ENCODE results near the gene NOC2L.

The NOC2L gene

GRCh38 chr1:913491-914130 lies 45.4 kb downstream of the NOC2L start:
- no peak for DNase-seq

DNA sequence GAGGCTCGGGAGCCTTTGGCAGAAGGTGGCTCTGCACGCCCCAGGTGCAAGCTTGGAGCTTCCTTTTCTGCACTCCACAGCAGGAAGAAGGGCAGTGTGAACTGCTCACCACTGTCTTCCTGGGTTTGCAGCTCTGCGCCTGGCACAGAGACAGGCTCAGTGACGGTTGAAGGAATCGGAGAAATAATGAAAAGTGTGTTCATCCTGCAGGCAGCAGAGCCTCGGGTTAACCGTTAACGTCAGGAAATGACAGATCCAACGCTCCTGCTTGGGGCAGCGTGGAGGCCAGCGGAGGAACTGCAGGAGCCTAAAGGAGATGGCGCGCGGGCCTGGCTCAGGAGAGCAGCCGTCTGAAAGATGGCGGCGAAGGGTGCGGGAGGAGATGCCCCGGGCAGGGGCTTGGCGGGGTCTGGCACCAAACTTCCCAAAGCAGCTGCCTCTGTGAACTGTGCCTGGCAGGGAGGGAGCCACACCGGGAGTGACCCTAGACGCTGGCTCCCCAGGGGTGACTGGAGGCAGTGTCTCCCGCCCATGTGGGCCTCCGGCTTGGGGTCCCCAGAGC lies 46.2 kb downstream of the NOC2L start:
- DNase-seq = no peak

DNA sequence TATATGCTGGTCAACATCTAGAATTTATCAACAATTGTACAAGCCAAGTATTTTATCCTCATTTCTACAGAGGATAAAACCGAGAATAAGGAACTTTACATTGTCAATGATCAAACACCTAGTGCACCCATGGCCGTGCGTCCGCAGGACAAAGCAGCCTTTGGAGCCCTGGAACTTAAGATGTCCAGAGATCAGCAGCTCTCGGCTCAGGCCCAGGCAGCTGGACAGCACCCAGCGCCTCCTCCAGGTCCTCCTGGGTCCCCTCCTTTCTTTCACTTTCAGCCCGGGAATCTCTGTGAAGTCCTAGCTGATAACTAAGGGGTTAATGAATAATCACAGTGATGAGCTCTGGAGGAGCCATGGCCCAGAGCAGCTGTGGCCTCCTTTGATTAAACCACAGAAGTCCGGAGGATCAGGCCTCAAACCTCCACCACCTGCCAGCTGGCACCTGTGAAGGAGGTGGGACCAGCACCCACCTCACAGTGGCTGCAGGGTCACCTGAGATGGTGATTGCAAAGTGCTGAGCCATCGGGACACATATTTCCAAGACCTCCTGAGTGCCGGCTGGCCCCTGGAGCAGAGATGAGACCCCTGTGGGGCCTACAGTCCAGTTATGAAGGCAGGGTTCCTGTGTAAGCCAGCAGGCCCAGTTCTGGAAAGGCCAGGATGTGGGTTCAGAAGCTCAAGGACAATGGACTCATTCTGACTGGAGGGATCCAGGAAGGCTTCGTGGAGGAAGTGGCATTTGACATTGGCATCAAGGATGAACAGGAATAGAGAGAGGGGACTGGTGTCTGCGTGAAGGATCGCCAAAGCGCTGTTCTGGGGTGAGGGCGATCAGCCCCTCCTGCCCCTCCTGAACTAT lies 46.9 kb downstream of the NOC2L start:
- DNase-seq = no peak

GRCh38 chr1:910881-911721 lies 48.0 kb downstream of the NOC2L start:
- DNase-seq = no peak

GRCh38 chr1:910311-910880 lies 48.7 kb downstream of the NOC2L start:
- DNase-seq = no peak

DNA sequence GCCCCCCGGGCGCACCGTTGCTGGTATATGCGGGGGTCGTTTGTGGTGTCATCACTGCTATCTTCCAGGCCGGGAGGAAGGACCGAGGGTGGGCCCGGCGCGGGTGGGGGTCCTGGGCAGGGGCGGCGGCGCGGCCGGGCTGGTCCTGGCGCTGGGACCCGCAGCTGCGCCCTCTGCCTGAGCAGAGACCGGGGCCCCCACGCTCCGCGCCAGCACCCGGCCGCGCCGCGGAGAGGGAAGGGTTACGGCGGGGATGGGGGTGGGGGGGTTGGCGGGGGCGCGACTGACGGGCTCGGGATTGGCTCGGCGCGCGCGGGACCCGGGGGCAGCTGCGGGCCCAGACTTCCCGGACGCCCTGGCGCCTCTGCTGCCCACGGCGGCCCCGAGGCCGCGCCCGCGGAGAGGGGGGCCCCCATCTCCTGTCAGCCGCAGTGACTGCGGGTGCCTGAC lies 49.2 kb downstream of the NOC2L start:
- no peak for DNase-seq

GRCh38 chr1:908661-909060 lies 50.4 kb downstream of the NOC2L start:
- no peak for DNase-seq

DNA sequence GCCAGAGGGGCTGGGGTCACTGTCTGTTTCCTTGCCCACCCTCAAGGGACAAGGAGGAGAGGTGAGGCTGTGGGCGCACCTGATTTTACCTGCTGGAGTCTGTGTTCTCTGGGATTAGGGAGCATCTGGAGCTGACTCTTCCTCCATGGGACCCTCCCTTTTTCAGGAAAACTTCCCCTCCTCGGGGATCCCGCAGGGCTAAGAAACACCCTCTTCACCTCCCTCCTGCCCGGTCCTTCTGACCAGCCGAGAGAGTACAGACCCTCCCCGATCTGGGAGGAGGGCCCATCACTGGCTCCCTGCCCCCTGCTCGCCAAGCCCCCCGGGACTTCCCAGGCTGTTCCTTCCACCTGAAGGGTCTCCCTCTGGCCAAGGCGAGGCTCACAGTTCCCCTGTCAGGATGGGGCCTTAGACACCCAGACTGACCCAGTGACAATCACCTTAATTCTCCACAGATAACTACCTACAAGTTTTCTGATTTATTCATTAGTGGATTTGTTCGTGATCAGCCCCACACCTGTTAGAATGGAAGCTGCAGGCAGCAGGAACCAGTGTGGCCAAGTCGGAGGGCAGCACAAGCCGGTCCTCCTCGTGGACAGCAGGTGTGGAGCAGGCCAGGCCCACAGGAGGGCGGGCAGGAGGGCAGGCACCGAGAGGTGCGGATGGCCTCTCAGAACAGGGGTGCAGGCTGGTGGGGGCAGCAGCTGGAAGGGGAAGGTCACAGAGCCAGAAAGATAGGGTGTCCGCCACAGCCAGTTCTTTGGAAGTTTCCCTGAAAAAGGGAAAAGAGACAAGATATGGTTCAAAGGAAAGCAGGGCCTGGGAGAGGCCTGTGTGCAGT lies 51.2 kb downstream of the NOC2L start:
- no peak for DNase-seq

DNA sequence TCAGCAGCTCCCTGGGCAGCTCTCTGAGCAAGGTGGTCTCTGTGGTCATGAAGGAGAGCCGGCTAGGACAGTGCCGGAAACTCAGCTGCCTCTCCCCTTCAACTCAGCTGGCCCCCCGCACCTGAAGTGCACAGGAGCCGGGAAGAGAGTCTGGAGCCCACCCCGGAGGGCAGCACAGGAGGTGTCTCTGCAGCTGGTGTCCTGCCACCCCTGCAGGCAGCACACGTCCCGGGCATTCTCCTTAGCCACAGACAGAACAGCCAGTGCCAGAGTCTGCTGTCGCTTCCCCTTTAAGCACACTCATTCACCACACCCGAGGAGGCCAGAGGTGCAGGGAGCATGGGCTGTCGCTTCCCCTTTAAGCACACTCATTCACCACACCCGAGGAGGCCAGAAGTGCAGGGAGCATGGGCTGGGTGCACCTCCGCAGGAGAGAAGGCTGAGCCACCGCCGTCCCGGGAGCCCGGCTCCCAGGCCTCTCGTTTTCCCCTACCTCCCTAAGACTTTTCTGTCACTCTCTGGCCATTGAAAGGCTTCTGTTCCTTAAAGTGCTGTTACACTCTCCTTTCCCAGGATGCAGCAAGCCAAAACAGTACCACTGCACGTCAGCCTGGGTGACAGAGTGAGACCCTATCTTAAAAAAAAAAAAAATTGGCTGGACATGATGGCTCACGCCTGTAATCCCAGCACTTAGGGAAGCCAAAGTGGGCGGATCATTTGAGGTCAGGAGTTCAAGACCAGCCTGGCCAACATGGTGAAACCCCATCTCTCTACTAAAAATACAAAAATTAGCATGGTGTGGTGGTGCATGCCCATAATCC lies 52.2 kb downstream of the NOC2L start:
- DNase-seq = no peak

GRCh38 chr1:905811-906599 lies 53.1 kb downstream of the NOC2L start:
- no peak for DNase-seq

DNA sequence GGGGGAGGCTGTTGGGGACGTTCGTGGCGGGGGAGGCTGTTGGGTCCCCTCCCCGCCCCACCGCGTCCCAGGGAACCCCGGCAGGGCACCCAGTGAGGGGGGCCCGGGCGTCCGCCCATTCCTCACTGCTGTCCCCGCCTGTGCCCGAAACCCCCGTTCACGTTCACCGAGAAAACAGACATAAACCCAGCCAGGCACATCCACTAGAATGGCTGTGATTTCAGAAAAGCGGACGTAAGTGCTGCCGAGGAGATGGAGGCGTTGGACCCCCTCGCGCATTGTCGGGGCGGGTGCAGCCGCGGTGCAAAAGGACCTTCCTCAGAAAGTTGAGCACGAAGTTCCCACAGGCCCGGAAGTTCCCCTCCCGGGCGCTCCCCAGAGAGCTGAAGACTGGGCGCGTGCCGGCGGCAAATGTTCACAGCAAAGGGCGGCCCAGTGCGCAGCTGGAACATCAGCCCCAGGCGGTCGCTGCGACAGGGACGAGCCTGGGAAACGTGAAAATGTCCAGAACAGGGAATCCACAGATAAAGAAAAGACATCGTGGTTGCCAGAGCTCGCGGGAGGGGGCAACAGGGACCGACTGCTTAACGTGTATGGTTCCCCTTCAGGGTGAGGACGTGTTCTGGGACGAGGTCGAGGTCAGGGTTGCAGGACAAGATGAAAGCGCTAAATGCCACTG lies 53.8 kb downstream of the NOC2L start:
- no peak for DNase-seq

DNA sequence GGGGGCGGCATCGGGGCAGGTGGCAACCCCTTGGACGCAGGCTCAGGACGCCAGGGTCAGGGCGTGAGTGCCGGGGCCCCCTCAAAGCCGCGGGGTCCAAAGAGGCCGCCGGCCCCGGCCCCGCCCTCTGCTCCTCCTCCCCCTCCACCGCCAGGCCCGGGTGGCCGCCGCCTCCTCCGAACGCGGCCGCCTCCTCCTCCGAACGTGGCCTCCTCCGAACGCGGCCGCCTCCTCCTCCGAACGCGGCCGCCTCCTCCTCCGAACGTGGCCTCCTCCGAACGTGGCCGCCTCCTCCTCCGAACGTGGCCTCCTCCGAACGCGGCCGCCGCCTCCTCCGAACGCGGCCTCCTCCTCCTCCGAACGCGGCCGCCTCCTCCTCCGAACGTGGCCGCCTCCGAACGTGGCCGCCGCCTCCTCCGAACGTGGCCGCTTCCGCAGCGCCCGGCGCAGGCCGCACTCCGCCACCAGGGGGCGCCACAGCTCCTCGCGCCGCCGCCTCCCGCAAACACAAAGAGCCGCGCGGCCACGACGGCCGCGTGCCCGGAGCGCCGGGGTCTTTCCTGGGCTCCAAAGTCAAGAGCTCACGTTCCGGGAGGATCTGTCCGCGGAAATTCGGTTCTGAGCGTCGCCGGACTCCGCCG lies 54.6 kb downstream of the NOC2L start:
- DNase-seq = peak; percentile 73

- no peak for DNase-seq
These were observed 55.3 kb downstream of the NOC2L start for GRCh38 chr1:903721-904271.

DNA sequence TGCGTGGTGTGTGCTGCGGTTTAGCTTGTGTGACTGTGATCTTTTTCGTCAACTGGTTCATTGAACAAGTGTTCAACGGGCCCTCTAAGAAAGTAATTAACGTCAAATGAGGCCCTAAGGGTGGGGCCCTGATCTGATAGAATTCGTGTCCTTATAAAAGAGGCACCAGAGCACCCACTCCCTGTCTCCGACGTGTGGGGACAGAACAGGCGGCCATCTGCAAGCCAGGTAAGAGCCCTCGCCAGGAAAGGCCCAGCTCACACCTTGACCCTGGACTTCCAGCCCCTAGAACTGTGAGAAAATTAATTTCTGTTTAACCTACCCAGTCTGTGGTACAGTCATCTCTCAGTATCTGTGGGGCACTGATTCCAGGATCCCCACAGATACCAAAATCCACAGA lies 55.8 kb downstream of the NOC2L start:
- no peak for DNase-seq

- DNase-seq = no peak
These were observed 56.3 kb downstream of the NOC2L start for GRCh38 chr1:902802-903201.

GRCh38 chr1:901108-901859 lies 57.8 kb downstream of the NOC2L start:
- no peak for DNase-seq

DNA sequence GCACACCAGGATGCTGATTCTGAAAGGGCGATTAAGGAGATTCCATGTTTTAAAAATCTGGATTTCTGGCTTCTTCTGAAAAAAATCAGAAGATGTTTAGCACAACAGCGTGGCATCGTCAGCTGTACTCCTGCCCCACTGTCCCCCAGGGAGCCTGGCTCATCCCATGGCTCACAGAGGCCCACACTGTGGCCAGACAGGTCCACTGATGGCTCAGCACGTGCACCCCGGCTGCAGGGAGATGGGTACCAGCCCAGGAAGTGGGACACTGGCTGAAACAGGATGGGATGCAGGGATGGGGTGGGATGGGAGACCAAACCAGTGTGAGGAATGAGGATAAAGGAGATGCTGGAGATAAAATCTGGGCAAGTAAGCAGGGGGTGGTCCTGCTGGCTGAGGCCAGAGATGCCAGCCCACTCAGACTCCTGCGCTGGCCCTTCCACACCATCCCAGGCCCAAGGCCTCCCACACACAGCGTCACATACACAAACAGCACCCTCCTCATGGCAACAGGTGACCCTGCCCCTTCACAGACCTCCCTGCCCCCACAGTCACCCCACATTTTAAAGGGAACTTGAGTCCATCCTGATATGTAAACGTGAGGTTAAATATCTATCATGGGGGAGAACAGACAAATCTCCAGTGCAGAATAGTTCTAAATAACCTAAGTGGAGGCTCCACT lies 59.3 kb downstream of the NOC2L start:
- no peak for DNase-seq

All from activated gamma-delta T cell (primary cell).